ENCODE data around the gene JAZF1. TPM values are rescaled to one million over a fixed set of nuclear protein-coding genes. Genes with fewer than 3 reads are reported as not detected.

Gene JAZF1
- total and polyA plus RNA-seq, 11 donors, result 10.3 to 46.2 (median 26.8) TPM

DNA sequence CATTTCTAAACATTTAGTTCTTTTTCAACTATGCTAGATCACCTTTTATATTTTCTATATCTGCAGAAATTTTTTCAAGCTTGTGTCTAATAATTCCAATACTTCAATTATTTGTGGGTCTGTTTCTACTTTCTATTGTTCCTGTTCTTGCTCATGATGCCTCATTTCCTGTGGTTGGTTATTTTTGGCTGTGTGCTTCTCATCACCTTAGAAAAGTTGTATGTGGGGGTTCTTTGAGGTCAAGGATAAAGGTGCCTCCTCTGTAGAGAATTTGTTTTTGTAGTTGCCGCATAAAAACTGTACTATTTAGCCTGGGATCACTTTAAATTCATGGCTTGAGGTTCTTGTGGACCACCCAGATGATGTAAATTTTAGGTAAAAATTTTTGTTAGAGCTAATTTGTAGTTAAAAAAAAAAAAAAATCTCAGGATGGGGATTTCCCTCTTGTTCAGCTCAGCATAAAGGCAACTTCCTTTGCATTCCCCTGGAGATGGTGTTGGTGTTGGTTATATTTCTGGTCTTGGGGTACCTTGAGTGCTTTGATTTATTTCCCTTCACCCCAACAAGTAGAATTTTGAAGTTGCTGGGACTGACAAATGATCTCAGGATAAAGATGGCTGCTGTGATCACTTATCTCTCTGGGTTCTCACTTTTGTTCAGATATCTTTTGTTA, 27.0 kb upstream of the JAZF1 start:
- no peak for ATAC-seq
- 63 to 71% (median 66%) methylated on average over 1 of the region's 1 CpG for WGBS, 4 donors

DNA sequence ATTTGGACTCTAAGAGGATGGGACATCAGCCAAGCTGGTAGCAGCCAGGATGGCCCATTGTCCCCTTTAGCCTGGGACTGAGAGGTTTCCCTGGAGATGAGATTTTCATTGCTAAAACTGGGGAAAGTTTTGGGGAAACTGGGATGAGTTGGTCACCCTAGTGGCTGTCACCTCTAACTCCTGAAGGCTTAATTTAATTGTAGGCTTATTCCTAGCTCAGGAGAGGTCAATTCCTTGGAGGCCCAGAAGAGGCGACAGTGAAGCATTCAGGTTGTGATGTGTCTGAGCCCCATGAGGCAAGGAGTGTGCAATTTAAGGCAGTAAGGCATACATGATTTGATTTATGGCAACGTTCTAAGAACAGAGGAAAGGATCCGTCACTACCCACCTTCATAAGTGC, 24.9 kb upstream of the JAZF1 start:
- DNase-seq (no peak), ATAC-seq (no peak)
- no peak overlapping the region for H3K4me3 ChIP-seq
- no peaks in the 10 kb centered on the region for H3K9me3 ChIP-seq
- H3K27ac ChIP-seq, result no peak overlapping the region
- no peaks in the 10 kb centered on the region for H3K36me3 ChIP-seq
- WGBS, 4 donors, result 86 to 95% (median 92%) methylated on average over 3 of the region's 3 CpGs
- intact Hi-C loops (cut with DNase I), result no loop called here
- peaks cover 0 to 11% (median 0%) of the 10 kb centered on the region in 12 donors for H3K4me1 ChIP-seq
- TF ChIP-seq POLR2A (IDR thresholded peaks at IDR 0.05), result no peak
- TF ChIP-seq, protein P1, sequence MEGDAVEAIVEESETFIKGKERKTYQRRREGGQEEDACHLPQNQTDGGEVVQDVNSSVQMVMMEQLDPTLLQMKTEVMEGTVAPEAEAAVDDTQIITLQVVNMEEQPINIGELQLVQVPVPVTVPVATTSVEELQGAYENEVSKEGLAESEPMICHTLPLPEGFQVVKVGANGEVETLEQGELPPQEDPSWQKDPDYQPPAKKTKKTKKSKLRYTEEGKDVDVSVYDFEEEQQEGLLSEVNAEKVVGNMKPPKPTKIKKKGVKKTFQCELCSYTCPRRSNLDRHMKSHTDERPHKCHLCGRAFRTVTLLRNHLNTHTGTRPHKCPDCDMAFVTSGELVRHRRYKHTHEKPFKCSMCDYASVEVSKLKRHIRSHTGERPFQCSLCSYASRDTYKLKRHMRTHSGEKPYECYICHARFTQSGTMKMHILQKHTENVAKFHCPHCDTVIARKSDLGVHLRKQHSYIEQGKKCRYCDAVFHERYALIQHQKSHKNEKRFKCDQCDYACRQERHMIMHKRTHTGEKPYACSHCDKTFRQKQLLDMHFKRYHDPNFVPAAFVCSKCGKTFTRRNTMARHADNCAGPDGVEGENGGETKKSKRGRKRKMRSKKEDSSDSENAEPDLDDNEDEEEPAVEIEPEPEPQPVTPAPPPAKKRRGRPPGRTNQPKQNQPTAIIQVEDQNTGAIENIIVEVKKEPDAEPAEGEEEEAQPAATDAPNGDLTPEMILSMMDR (IDR thresholded peaks at IDR 0.05), result no peak
- H3K27me3 ChIP-seq, result no peaks in the 10 kb centered on the region

More for the DNA sequence above, 27.0 kb upstream of the JAZF1 start:
- no peak for DNase-seq
- Histone ChIP-seq H3K27me3 (no peaks in the 10 kb centered on the region), H3K27ac (no peak overlapping the region), H3K36me3 (no peaks in the 10 kb centered on the region), H3K4me1 (peaks cover 0 to 11% (median 0%) of the 10 kb centered on the region in 12 donors), H3K9me3 (no peaks in the 10 kb centered on the region), H3K4me3 (no peak overlapping the region)
- intact Hi-C loops (cut with DNase I), result no loop called here
- TF ChIP-seq, protein P1 (IDR thresholded peaks at IDR 0.05), result no peak
- TF ChIP-seq POLR2A (IDR thresholded peaks at IDR 0.05), result no peak

DNA sequence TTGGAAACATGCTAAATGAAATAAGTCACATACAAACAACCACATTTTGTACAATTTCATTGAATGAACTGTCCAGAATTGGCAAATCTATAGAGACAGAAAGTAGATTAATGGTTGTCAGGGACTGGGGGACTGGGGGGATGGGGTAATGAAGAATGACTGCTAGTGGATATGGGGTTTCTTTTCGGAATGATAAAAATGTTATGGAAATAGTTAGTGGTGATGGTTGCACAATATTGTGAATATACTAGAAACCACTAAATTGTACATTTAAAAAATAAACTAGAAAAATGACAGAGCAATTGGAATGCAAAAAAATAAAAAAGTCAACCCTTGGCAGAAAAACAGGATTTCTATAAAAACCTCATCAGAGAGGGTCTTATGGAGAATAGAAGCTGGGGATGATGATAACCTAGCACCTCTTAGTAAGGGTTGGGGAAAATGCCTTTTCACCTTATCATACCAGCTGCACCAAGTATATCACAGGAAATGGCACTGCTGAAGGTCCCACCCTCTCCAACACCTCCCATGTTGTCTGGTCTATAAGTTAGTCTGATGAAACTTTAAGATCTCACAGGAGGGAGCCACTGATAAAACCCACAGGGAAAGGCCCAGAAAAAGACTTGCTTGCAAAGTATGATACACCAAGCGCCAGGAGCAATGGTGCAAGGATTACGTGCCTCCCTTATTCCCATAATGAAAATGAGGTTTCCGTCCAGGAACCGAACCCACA, 23.1 kb upstream of the JAZF1 start:
- no peak overlapping the region for H3K4me3 ChIP-seq
- DNase-seq (no peak), ATAC-seq (no peak)
- no peak for TF ChIP-seq POLR2A (IDR thresholded peaks at IDR 0.05)
- TF ChIP-seq, protein P1 (IDR thresholded peaks at IDR 0.05), result no peak
- H3K9me3 ChIP-seq, result no peaks in the 10 kb centered on the region
- H3K27me3 ChIP-seq, result no peaks in the 10 kb centered on the region
- intact Hi-C loops (cut with DNase I), result loop anchor here in 1 of 10 donors (5.0 kb wide), 1 partner anchor 69 kb away; no protein-coding TSS in a partner anchor
- no peaks in the 10 kb centered on the region for H3K36me3 ChIP-seq
- no peak overlapping the region for H3K27ac ChIP-seq
- peaks cover 0 to 11% (median 0%) of the 10 kb centered on the region in 12 donors for H3K4me1 ChIP-seq
- WGBS, 4 donors, result 88 to 95% (median 94%) methylated on average over 5 of the region's 5 CpGs

DNA sequence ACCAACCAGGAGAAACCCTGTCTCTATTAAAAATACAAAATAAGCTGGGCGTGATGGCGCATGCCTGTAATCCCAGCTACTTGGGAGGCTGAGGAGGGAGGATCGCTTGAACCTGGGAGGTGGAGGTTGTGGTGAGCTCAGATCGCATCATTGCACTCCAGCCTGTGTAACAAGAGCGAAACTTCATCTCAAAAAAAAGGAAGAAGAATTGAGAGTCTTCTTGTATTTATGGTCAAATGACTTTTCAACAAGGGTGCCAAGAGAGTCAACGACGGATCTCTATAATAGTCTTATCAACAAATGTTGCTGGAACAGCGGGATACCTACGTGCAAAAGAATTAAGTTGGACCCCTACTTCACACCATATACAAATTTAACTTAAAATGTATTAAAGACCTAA, 21.6 kb upstream of the JAZF1 start:
- Histone ChIP-seq H3K4me3 (no peak overlapping the region), H3K36me3 (no peaks in the 10 kb centered on the region), H3K4me1 (peaks cover 0 to 5% (median 0%) of the 10 kb centered on the region in 12 donors), H3K27ac (no peak overlapping the region), H3K9me3 (no peaks in the 10 kb centered on the region), H3K27me3 (no peaks in the 10 kb centered on the region)
- intact Hi-C loops (cut with DNase I), result loop anchor here in 1 of 10 donors (5.0 kb wide), 1 partner anchor 70 kb away; no protein-coding TSS in a partner anchor
- DNase-seq (no peak), ATAC-seq (no peak)
- WGBS, 4 donors, result 94 to 97% (median 95%) methylated on average over 9 of the region's 9 CpGs
- TF ChIP-seq, protein P1 (IDR thresholded peaks at IDR 0.05), result no peak
- TF ChIP-seq POLR2A (IDR thresholded peaks at IDR 0.05), result no peak
